ENCODE data around the gene RASA3. TPM values are rescaled to one million over a fixed set of nuclear protein-coding genes. Genes with fewer than 3 reads are reported as not detected.

RASA3 gene
- total RNA-seq, 1 experiment from 2014 or later, result 10.0 TPM

DNA sequence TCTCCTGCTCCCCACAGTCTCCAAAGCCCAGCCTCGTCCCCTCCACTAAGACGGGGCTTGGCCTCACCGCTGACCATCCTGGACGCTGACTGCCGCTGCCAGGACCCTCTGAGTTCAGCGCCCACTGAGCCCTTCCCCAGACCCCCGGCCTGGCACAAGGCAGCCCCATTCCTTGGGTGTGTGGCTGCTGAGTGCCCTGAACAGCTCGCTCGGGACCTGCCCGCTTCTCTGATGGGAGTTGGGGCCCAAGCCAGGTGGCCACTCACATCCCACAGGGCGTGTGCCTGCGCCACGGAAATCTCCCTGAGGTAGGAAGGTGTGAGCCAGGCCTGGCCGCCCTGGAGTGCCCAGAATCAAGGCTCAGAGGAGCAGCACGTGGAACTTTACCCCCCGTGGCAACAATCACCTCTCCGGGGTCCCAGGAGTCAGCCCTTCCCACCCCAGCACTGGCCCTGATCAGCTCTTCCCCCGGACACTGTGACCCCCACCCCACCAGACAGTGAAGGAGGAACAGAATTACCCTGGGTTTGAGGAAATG, 179.4 kb downstream of the RASA3 start:
- Histone ChIP-seq H4K20me1 (ENCODE audit: insufficient read depth) (no peaks in the 10 kb centered on the region), H3K9me3 (ENCODE audit: insufficient read depth, low read depth) (no peaks in the 10 kb centered on the region), H3K79me2 (ENCODE audit: low read depth) (no peaks in the 10 kb centered on the region), H3K27me3 (ENCODE audit: insufficient read depth, low read depth) (no peaks in the 10 kb centered on the region), H3K9me2 (ENCODE audit: insufficient read depth) (no peaks in the 10 kb centered on the region), H3K27ac (no peak overlapping the region), H2AFZ (no peak overlapping the region), H3K4me1 (replicated peaks; ENCODE audit: insufficient read depth) (no peaks in the 10 kb centered on the region), H3F3A (ENCODE audit: insufficient read depth, low read depth) (no peaks in the 10 kb centered on the region), H3K4me3 (no peak overlapping the region), H3K4me2 (no peak overlapping the region), H3K36me3 (ENCODE audit: low read depth) (no peaks in the 10 kb centered on the region)
- BruUV-seq (replicated peaks), result no TSS peak
- ChIA-PET POLR2A (ENCODE audit: unreplicated experiment) (interaction anchor here (0.6 kb wide), 1 partner anchor 67 kb away, joined by 18 read pairs; no protein-coding TSS in a partner anchor), CTCF (no interaction called here)
- no peak for DNase-seq
- no peak for TF ChIP-seq EZH2 (IDR thresholded peaks at IDR 0.05; ENCODE audit: low read depth)
- TF ChIP-seq, protein P1, sequence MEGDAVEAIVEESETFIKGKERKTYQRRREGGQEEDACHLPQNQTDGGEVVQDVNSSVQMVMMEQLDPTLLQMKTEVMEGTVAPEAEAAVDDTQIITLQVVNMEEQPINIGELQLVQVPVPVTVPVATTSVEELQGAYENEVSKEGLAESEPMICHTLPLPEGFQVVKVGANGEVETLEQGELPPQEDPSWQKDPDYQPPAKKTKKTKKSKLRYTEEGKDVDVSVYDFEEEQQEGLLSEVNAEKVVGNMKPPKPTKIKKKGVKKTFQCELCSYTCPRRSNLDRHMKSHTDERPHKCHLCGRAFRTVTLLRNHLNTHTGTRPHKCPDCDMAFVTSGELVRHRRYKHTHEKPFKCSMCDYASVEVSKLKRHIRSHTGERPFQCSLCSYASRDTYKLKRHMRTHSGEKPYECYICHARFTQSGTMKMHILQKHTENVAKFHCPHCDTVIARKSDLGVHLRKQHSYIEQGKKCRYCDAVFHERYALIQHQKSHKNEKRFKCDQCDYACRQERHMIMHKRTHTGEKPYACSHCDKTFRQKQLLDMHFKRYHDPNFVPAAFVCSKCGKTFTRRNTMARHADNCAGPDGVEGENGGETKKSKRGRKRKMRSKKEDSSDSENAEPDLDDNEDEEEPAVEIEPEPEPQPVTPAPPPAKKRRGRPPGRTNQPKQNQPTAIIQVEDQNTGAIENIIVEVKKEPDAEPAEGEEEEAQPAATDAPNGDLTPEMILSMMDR (conservative IDR thresholded peaks at IDR 0.05), result no peak
- intact Hi-C loops (cut with micrococcal nuclease; ENCODE audit: unreplicated experiment), result no loop called here

- no peak overlapping the region for H2AFZ ChIP-seq
- H3K4me2 ChIP-seq, result no peak overlapping the region
- DNase-seq, result no peak
- no peaks in the 10 kb centered on the region for H3K9me3 ChIP-seq (ENCODE audit: insufficient read depth, low read depth)
- no peaks in the 10 kb centered on the region for H3K4me1 ChIP-seq (replicated peaks; ENCODE audit: insufficient read depth)
- TF ChIP-seq, protein P1 (conservative IDR thresholded peaks at IDR 0.05), result no peak
- no peak for TF ChIP-seq EZH2 (IDR thresholded peaks at IDR 0.05; ENCODE audit: low read depth)
- intact Hi-C loops (cut with micrococcal nuclease; ENCODE audit: unreplicated experiment), result no loop called here
- H3K4me3 ChIP-seq, result no peak overlapping the region
- no peaks in the 10 kb centered on the region for H3K79me2 ChIP-seq (ENCODE audit: low read depth)
- H3K27me3 ChIP-seq (ENCODE audit: insufficient read depth, low read depth), result no peaks in the 10 kb centered on the region
- H4K20me1 ChIP-seq (ENCODE audit: insufficient read depth), result no peaks in the 10 kb centered on the region
- H3K27ac ChIP-seq, result no peak overlapping the region
- H3K9me2 ChIP-seq (ENCODE audit: insufficient read depth), result no peaks in the 10 kb centered on the region
- no peaks in the 10 kb centered on the region for H3K36me3 ChIP-seq (ENCODE audit: low read depth)
- H3F3A ChIP-seq (ENCODE audit: insufficient read depth, low read depth), result no peaks in the 10 kb centered on the region
- ChIA-PET POLR2A (ENCODE audit: unreplicated experiment) (no interaction called here), CTCF (no interaction called here)
- BruUV-seq (replicated peaks), result no TSS peak
Observed at GRCh38 chr13:113952151-113952982, 180.1 kb downstream of the RASA3 start.

DNA sequence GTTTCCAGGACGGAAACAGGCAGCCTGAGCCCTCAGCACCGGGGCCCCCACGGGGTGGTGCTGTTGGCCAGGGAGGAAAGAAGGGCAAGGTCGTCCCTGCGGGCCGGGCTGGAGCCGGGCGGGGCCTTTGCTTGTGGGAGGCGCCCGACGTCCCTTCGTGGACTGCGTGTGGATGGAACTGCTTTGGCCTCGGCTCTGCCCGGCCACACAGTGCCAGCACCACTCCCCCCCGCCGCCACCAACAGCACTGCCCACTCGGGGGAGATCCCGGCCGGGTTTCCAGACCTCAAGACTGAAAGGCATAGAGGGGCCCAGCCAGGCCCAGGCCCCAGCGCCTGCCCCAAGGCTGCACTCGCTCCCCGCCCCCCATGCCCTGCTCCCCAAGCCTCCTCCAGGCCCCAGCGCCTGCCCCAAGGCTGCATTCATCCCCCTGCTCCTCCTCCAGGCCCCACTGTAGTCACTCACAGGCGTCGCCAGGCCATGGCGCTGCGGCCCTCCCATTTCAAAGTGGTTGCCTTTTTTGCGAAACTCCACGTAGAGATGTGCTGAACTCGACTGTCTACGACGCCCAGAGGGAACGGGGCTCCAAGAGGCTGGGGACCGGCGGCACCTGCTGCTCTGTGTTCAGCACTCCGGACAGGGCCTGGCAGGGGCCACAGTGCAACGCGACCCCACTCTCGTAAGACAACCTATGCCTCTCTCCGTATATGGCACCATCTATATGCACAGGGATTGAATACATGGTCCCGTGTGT, 181.0 kb downstream of the RASA3 start:
- Histone ChIP-seq H3K36me3 (ENCODE audit: low read depth) (no peaks in the 10 kb centered on the region), H3K27me3 (ENCODE audit: insufficient read depth, low read depth) (no peaks in the 10 kb centered on the region), H2AFZ (no peak overlapping the region), H4K20me1 (ENCODE audit: insufficient read depth) (no peaks in the 10 kb centered on the region), H3K79me2 (ENCODE audit: low read depth) (no peaks in the 10 kb centered on the region), H3K9me3 (ENCODE audit: insufficient read depth, low read depth) (no peaks in the 10 kb centered on the region), H3K4me2 (peak overlapping the region; percentile 48), H3K27ac (no peak overlapping the region), H3K9me2 (ENCODE audit: insufficient read depth) (no peaks in the 10 kb centered on the region), H3F3A (ENCODE audit: insufficient read depth, low read depth) (no peaks in the 10 kb centered on the region), H3K4me1 (replicated peaks; ENCODE audit: insufficient read depth) (no peaks in the 10 kb centered on the region), H3K4me3 (no peak overlapping the region)
- no TSS peak for BruUV-seq (replicated peaks)
- DNase-seq, result peak; percentile 60 to 86
- ChIA-PET POLR2A (ENCODE audit: unreplicated experiment) (no interaction called here), CTCF (interaction anchor here (0.6 kb wide), 2 partner anchors 306 to 382 kb away, joined by 3 to 4 read pairs; no protein-coding TSS in a partner anchor)
- TF ChIP-seq EZH2 (IDR thresholded peaks at IDR 0.05; ENCODE audit: low read depth), result no peak
- TF ChIP-seq, protein P1 (conservative IDR thresholded peaks at IDR 0.05), result peak; percentile 89
- intact Hi-C loops (cut with micrococcal nuclease; ENCODE audit: unreplicated experiment), result loop anchor here (1.0 to 2.0 kb wide), 4 partner anchors 64 to 283 kb away; partner anchors contain the start of gene CDC16
